Hematopoietic multipotent progenitor cell (in vitro differentiated cells): Measurements from ENCODE around the gene PAOX. TPM values are rescaled to one million over a fixed set of nuclear protein-coding genes. Genes with fewer than 3 reads are reported as not detected.
"Not testable (repeated sequence)": the region's sequence is repeated elsewhere in the genome, so short reads cannot be mapped to it uniquely, and the experiment has no call there.

Source experiments
- DNase-seq, 3 donors: peaks; one replicate each; pipeline ENCODE4 v3.0.0-alpha.2; 2011 to 2015; ENCODE audit warnings: low read depth in 2 of 3, low spot score in 2 of 3
- total RNA-seq: library from RNA; depleted of rRNA; stranded (reverse); fragments of >200 nt; gene quantifications from one replicate; pipeline ENCODE4 v1.2.3, GENCODE V29; 2012

The PAOX gene
- total RNA-seq, 1 donor = 16.7 TPM

DNA sequence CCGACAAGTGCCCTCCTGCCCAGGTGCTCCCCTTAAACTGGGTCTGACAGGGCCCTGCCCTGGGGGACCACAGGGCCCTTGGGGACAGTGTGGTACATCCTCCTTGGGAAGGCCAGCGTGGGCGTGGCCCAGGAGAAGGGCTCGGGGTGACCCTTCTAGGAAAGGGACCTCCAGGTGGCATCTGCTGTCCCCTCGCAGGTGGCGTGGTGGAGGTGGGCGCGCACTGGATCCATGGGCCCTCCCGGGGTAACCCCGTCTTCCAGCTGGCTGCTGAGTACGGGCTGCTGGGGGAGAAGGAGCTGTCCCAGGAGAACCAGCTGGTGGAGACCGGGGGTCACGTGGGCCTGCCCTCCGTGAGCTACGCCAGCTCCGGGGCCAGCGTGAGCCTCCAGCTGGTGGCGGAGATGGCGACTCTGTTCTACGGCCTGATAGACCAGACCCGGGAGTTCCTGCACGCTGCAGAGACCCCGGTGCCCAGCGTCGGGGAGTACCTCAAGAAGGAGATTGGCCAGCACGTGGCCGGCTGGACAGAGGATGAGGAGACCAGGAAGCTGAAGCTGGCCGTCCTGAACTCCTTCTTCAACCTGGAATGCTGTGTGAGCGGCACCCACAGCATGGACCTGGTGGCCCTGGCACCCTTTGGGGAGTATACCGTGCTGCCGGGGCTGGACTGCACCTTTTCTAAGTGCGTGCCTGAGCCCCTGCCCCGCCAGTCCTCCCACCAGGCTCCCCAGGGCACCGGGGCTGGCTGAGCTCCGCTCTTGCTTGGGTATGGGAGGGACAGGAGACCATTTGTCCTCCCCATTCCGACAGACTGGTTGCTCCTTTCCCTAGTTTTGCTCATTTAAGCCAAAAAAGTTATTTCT is 972 bp downstream of the PAOX start:
- DNase-seq = no peak

DNA sequence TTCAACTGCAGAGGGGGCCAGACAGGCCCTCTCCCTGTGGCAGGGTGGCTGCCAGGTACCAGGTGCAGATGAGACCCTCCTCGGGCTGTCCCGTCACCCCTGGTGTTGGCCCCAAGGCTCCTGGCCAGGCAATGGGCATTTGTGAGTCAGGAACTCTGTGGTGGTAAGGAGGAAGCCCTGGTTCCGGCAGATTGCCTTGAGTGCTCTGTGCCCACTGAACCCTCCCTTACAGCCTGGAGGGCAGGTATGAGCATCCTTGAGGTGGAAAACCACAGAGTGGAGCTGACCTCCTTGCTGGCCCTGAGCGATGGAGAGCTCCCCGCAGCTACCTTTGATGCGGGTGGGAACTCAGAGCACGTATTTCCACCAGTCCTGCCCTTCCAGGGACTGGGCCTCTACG is 2.0 kb downstream of the PAOX start:
- DNase-seq = peak in 2 of 3 donors; percentile 84 to 89

DNA sequence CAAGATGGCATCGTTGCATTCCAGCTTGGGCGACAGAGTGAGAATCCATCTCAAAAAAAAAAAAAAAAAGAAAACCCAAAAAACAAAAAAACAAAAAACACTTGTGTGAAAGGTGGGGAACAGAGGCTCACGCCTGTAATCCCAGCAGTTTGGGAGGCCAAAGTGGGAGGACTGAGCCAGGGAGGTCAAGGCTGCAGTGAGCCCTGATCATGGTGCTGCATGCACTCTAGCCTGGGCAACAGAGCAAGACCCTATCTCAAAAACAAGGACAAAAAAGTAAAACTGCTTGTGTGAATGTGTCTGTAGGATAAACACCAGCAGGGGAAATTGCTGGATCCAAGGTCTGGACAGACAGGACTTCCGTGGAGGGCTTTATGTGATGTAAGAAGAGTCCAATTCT is 4.5 kb downstream of the PAOX start:
- DNase-seq = no peak

DNA sequence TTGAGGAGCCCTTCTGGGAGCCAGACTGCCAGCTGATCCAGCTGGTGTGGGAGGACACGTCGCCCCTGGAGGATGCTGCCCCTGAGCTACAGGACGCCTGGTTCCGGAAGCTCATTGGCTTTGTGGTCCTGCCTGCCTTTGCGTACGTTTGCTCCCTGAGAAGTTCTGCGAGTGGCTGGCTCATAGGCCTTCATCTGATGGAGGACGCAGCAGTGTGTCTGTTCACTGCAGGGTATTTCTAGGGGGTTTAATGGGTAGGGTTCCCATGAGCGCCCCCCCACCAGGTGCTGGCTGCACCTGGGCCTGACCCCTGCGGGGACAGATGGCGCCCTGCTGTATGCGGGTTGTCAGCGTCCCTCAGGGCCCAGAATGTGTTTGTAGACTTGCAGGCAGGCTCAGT is 5.0 kb downstream of the PAOX start:
- DNase-seq = no peak

DNA sequence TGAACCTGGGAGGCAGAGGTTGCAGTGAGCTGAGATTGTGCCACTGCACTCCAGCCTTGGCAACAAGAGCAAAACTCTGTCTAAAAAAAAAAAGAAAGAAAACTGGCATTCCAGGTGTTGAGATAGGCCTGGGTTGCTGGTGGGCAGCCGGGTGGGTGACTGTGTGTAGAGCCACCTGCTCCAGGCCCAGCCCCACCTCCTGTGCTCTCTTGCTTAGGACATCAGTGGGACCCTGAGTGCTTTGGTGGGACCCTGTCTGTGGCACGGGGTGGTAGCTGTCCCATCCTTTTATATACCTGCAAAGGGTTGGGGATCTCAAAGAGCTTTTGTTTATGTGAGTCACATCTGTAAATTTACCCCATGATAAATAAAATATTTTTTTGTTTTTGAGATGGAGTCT is 6.2 kb downstream of the PAOX start:
- no peak for DNase-seq

DNA sequence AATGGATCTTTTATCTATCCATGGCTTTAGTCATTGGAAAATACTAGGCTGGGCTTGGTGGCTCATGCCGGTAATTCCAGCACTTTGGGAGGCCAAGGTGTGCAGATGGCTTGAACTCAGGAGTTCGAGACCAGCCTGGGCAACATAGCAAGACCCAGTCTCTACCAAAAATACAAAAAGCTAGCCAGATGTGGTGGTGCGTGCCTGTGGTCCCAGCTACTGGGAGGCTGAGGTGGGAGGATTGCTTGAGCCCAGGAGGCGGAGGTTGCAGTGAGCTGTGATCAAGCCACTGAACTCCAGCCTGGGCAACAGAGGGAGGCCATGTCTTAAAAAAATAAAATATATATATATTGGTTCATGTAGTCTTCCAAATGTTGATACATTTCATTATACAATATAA is 7.9 kb downstream of the PAOX start:
- not testable (repeated sequence) for DNase-seq

DNA sequence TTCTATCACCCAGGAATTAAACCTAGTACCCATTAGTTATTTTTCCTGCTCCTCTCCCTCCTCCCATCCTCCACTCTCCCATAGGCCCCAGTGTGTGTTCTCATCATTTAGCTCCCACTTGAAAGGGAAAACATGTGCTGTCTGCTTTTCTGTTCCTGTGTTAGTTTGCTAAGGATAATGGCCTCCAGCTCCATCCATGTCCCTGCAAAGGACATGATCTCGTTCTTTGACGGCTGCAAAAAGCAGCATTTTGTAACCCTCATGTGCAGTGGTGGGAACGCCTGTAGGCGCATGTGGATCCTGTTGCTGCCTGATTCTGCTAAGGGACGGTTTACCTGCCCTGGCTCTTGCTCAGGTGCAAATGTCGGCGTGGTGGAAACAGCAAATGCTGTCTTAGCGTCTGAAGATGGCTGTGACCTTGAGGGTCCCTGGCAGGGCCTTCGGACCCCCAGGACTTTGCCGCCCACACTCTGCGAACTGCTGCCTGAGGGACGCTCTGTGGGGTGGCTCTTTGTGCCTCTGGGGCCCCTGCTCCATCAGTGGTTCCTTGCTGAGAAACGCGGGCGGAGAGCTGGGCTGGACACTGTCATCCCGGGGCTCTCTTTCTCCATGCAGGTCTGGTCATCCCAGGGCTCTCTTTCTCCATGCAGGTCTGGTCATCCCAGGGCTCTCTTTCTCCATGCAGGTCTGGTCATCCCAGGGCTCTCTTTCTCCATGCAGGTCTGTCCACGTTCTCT is 9.3 kb downstream of the PAOX start:
- DNase-seq = no peak

DNA sequence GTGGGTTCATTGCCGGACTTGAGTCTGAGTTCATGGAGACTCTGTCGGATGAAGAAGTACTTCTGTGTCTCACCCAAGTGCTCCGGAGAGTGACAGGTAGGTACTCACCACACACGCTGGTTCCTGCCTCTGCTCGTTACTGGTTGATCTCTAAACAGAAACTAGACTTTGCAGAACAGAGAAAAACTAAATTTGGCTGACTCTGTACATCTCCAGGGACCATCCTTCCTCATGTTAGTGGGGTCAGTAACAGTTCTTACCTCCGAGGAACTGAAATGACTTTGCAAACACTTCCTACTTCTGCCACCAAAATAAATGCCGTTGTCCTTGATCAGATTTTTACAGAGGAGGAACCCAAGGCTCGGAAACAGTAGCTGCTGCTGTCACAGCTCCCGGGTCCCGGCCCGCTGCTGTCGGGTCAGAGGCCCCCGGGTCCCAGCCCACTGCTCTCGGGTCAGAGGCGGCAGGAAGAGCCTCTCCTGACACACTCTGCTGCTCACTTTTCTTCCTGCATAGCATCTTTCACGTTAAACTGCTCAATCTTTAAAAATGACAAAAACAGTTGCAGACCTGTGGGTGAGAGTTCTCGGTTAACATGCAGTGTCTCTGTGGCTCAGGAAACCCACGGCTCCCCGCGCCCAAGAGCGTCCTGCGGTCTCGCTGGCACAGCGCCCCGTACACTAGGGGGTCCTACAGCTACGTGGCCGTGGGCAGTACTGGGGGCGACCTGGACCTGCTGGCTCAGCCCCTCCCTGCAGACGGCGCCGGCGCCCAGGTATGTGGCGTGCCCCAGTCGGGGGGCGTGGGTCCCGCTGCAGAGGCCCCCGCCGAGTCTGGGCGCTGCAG is 10.1 kb downstream of the PAOX start:
- DNase-seq = peak in 1 of 3 donors; percentile 28

DNA sequence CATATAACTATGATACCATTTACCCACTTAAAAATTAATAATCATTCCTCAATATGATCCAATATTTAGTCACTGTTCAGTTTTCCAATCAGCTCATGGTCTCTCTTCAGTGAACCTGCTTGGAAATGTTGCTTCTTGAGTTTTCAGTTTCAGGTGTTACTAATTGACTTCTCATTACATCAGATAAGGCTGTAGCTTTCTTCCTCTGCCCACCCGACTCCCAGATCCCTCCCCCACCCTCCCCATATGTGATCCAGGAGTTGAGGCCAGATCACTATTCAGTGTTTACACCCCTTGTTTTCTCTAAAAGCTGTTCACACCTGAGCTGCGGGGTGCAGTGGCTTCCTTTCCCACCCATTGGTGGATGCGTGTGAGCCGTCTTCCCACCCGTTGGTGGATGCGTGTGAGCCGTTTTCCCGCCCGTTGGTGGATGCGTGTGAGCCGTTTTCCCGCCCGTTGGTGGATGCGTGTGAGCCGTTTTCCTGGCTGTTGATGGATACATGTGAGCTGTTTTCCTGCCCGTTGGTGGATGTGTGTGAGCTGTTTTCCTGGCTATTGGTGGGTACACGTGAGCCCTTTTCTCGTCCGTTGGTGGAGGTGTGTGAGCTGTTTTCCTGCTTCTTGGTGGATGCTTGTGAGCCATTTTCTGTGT is 11.7 kb downstream of the PAOX start:
- no peak for DNase-seq

DNA sequence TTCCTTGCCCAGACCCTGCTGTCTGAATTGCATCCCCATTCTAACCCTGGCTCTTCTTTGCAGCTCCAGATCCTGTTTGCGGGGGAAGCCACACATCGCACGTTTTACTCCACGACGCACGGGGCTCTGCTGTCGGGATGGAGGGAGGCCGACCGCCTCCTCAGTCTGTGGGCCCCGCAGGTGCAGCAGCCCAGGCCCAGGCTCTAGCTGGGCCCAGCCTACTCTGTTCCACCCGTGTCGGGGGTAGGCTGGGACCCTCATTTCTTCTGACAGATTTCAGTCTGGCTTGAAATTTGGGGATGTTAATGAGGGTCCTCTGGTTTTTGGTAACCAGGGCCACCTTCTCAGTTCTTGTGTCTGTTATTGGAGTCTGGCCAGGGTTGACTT is 12.2 kb downstream of the PAOX start:
- no peak for DNase-seq

DNA sequence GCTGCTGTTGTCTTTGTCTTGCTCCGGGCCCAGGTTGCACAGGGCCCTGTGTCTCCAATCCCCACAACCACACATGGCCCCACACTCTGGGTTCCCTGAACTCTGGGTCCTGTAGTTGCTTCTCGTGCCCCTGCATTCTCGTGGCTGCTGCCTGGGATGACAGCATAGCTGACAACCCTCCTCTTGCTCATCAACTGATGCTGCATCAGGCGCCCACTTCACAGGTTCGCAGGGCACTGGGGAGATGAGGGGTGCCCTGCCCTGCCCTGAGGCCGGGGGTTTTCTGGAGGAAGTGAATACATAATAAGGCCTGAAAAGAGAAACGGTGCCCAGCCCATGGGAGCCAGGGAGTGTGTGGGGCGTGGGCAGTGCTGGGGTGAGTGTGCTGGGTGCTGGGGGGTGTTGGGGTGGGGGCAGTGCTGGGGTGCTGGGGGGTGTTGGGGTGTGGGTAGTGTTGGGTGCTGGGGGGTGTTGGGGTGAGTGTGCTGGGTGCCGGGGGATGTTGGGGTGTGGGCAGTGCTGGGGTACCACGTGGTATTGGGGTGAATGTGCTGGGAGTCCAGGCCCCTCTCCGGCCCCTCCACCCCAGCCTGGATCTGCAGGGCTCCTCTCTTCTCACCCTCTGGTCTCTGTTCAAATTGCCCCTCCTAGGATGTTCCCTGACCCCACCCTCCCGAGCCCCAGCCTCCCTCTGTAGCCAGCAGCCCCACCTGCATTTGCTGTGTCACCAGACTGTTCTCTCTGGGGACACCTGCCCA is 12.9 kb downstream of the PAOX start:
- no peak for DNase-seq

DNA sequence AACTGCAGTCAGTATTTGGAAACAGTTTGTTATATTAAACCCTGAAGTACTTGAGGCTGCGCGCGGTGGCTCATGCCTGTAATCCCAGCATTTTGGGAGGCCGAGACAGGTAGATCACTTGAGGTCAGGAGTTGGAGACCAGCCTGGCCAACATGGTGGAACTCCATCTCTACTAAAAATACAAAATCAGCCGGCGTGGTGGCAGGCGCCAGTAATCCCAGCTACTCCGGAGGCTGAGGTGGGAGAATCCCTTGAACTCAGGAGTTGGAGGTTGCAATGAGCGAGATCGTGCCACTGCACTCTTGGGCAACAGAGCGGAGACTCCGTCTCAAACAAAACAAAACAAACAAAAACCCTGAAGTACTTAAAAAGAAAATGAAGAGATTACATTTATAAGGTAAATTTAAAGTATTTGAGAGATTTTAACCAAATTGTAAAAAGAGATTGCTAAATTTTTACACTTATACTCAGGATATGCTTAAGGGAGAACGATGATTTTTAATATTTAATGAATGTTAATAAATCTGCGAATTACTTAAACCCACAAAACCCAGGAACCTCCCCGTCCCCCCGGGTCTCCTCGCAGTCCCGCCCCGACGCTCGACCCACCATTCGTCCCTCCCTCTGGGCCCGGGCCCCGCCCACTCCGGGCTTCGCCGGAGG is 14.5 kb downstream of the PAOX start:
- DNase-seq = no peak

DNA sequence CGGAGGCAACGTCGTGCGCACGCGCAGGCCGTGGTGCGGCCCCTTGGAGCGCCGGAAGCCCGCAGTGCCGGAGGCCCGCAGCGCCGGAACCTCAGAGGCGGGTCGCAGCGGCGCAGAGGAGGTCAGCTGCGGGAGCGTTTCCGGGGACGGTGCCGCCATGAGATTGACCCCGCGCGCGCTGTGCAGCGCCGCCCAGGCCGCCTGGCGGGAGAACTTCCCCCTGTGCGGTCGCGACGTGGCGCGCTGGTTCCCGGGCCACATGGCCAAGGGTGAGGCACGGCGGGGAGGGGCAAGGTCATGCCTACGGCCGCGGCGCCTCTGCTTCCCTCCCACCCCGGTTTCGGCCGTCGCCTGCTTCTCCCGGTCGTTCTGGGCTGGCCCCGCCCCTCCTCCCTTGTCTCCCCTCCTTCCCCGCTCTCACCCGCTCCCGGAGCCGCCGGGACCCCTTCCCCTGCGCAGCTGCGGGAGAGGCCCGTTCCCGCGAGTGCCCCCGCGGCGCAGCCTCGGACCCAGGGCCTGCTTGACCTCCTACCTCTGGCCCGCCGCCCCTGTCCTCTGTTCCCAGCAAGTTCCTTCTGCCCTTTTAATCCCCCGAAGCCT is 15.1 kb downstream of the PAOX start, which contains the start of gene MTG1:
MTG1 (plus strand) TSS at position 94 of the 600 bp plus-strand sequence; CDS start at position 158, 64 bp downstream.
- peak; percentile 87 to 89 (median 89) for DNase-seq

DNA sequence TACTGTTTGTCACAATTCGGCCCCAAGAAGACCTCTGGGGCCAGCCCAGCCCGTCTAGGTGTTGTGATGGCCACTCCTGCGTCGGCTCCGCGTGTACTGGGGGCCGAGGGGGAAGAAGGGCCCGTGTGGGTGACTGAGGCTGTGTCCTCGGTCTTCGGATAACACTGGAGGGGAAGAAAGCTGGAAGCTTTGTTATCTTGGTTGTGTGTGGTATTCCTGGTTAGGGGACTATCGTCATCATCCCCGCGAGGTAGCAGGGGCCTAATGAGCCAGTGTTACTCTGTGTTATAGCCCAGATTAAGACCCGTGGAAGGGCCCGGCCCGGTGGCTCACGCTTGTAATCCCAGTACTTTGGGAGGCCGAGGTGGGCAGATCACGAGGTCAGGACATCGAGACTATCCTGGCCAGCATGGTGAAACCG is 15.7 kb downstream of the PAOX start:
- no peak for DNase-seq

DNA sequence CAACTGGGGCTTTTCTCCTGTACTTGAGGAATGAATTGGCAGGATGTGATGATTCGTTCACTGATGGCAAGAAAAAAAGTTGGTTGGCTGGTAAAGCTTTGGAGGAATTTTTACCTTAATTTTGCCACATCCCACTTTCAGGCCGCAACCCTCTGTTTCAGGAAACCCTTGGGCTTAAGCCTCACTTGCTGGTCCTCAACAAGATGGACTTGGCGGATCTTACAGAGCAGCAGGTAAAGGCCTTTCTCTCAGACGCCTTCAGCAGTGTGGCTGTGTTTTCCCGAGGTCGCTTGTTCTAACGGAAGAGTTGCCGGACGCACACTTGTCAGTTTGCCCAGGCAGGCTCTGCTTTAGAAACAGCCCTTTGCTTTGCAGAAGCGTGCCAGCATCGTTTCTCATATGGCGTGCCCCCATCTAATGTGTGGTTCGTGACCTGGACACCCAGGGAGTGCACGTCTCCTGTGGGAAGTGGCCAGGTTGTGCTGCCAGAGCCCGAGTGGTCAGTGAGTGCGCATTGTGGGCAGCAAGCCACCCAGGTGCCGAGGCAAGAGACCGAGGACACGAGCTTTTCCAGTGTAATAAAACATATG is 17.1 kb downstream of the PAOX start:
- DNase-seq = no peak

DNA sequence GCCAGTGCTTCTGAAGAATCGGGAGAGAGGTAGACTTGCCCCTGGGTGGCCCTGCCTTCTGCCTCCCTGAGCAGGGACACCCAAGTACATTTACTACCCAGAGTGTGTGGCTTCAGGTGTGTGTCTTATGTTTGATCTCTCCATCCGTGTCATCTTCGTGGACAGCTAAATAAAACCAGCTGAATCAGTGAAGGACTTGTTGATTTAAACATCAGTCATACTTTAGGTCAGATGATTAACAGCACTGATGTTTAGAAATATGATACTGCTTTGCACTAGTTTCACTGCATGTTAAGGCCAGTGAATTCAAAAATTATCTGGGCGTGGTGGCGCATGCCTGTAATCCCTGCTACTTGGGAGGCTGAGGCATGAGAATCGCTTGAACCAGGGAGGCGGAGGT is 18.9 kb downstream of the PAOX start:
- no peak for DNase-seq

DNA sequence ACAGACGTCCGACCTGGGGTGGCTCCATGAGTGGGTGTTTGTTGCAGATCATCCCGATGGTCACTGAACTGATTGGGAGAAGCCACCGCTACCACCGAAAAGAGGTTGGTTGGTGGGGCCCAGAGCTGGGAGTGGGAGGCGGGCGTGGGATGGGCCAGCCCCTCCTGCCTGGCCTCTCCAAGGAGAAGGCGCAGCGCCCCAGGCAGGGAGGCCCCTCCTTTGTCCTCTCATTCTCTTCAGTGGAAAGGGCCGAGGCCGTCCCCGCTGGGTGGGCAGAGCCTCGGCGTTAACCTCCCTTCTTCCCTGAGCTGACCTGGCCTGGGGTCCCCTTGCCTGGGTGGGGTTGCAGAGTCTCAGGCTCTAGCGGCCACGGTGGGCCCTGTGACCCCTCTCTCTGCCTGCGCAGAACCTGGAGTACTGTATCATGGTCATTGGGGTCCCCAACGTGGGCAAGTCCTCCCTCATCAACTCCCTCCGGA is 20.1 kb downstream of the PAOX start:
- DNase-seq = no peak
